B cell (primary cell): ENCODE results near the gene CEACAM1. TPM values are rescaled to one million over a fixed set of nuclear protein-coding genes. Genes with fewer than 3 reads are reported as not detected.

Experiments used
- ATAC-seq: fragments of 200-7000 bp; cut with Tn5 transposase; one replicate; pipeline ENCODE4 v1.10.0; 2021; ENCODE audit warnings: low read depth, mild to moderate bottlenecking, moderate number of reproducible peaks, moderate library complexity
- CTCF ChIA-PET: fragments of 350-600 bp; sonication (Branson Sonifier 250); formaldehyde crosslinking; loops from one replicate; lab custom pipeline; 2021; ENCODE audit warnings: antibody characterized with exemption, inconsistent platforms; lab: Charles Lee
- POLR2A ChIA-PET: fragments of 350-600 bp; sonication (Branson Sonifier 250); formaldehyde crosslinking; loops from one replicate; lab custom pipeline; 2021; ENCODE audit warnings: antibody characterized with exemption; lab: Charles Lee
- DNase-seq: peaks from one replicate; pipeline ENCODE4 v3.0.0; 2013
- H2AFZ ChIP-seq: 2 replicates; pipeline ENCODE4 v1.6.1; 2012; ENCODE audit warnings: mild to moderate bottlenecking, low read depth, low read length; ENCODE audit not compliant: insufficient read depth, poor library complexity, severe bottlenecking
- H3K27ac ChIP-seq, 2 donors: 1 replicate in 1 of 2; 2 replicates in 1 of 2; pipeline ENCODE4 v1.5.1; 2012 to 2013; ENCODE audit warnings: low read length in 2 of 2, mild to moderate bottlenecking in 2 of 2, moderate library complexity in 1 of 2
- H3K27me3 ChIP-seq, 4 experiments: fragments of 200-600 bp in 1 of 4; sonication (generic) in 1 of 4; replicated peaks in 1 of 4; 1 replicate in 2 of 4; 2 replicates in 2 of 4; pipeline versions ENCODE4 v1.6.1 to v1.7.0; 2013 to 2016; ENCODE audit warnings: low read length in 3 of 4, mild to moderate bottlenecking in 2 of 4, mixed read lengths in 1 of 4, moderate library complexity in 1 of 4; ENCODE audit not compliant: insufficient read depth in 4 of 4, control insufficient read depth in 3 of 4; ENCODE audit errors: control extremely low read depth in 1 of 4
- H3K36me3 ChIP-seq, 2 experiments: replicated peaks in 1 of 2; 1 replicate in 1 of 2; 2 replicates in 1 of 2; pipeline versions ENCODE4 v1.6.1 to v1.7.1; 2013; ENCODE audit warnings: low read length in 1 of 2; ENCODE audit not compliant: insufficient read depth in 2 of 2, control insufficient read depth in 1 of 2; ENCODE audit errors: control extremely low read depth in 1 of 2, extremely low read depth in 1 of 2
- H3K4me1 ChIP-seq, 2 donors: fragments of 200-600 bp in 1 of 2; sonication (generic) in 1 of 2; 1 replicate in 1 of 2; 2 replicates in 1 of 2; pipeline versions ENCODE4 v1.5.1 to v1.6.1; 2013 to 2017; ENCODE audit warnings: low read length in 2 of 2; ENCODE audit not compliant: control insufficient read depth in 2 of 2, insufficient read depth in 2 of 2
- H3K4me2 ChIP-seq: replicated peaks from 2 replicates; pipeline ENCODE3; 2012; ENCODE audit warnings: mild to moderate bottlenecking, low read depth, low read length; ENCODE audit not compliant: poor library complexity, severe bottlenecking
- H3K4me3 ChIP-seq, 5 experiments: fragments of 200-600 bp in 1 of 5; sonication (generic) in 1 of 5; 1 replicate in 3 of 5; 2 replicates in 2 of 5; pipeline versions ENCODE4 v1.5.1 to v1.7.0; 2011 to 2016; ENCODE audit warnings: low read length in 4 of 5, mild to moderate bottlenecking in 4 of 5, low read depth in 2 of 5, control low read depth in 1 of 5, moderate library complexity in 1 of 5; ENCODE audit not compliant: insufficient read depth in 1 of 5; ENCODE audit errors: control extremely low read depth in 1 of 5, extremely low read depth in 1 of 5
- H3K79me2 ChIP-seq: fragments of 200-600 bp; sonication (generic); one replicate; pipeline ENCODE4 v1.6.0; 2016; ENCODE audit warnings: low read length; ENCODE audit not compliant: control insufficient read depth, insufficient read depth
- H3K9ac ChIP-seq: fragments of 200-600 bp; sonication (generic); 2 replicates; pipeline ENCODE4 v1.6.1; 2017; ENCODE audit warnings: mild to moderate bottlenecking, low read length, moderate library complexity
- H3K9me3 ChIP-seq, 3 donors: one replicate each; pipeline versions ENCODE4 v1.6.1 to v1.7.1; 2013; ENCODE audit warnings: low read length in 2 of 3; ENCODE audit not compliant: control insufficient read depth in 2 of 3, insufficient read depth in 1 of 3; ENCODE audit errors: control extremely low read depth in 1 of 3
- H4K20me1 ChIP-seq: 2 replicates; pipeline ENCODE4 v1.6.0; 2012; ENCODE audit warnings: mild to moderate bottlenecking, low read length; ENCODE audit not compliant: insufficient read depth, control insufficient read depth, poor library complexity, severe bottlenecking
- H3K27ac Mint-ChIP-seq: one replicate; pipeline ENCODE4 v1.8.0; 2021; ENCODE audit warnings: mixed read lengths
- H3K27me3 Mint-ChIP-seq: one replicate; pipeline ENCODE4 v1.8.0; 2021; ENCODE audit warnings: mixed read lengths
- H3K4me1 Mint-ChIP-seq: one replicate; pipeline ENCODE4 v1.8.0; 2021; ENCODE audit warnings: mixed read lengths
- H3K4me3 Mint-ChIP-seq: one replicate; pipeline ENCODE4 v1.8.0; 2021; ENCODE audit warnings: mixed read lengths
- H3K9me3 Mint-ChIP-seq: one replicate; pipeline ENCODE4 v1.8.0; 2022; ENCODE audit warnings: mixed read lengths; ENCODE audit not compliant: insufficient read depth
- EZH2 ChIP-seq: IDR thresholded peaks from 2 replicates; pipeline ENCODE4 v1.6.1; 2012; ENCODE audit warnings: borderline replicate concordance, low read depth, mild to moderate bottlenecking, moderate library complexity, low read length; ENCODE audit not compliant: insufficient read depth, poor library complexity, severe bottlenecking
- WGBS: methylation state at CpG from one replicate; pipeline ENCODE4 v1.1.5; 2013; ENCODE audit warnings: missing lambda C conversion rate; ENCODE audit not compliant: insufficient coverage; 5-methylcytosine and 5-hydroxymethylcytosine counted together
- intact Hi-C: fragments of 100-400 bp; cut with micrococcal nuclease; formaldehyde crosslinking; loops from one replicate; pipeline ENCODE4 v1.10.0; 2022
- polyA plus RNA-seq: library from polyadenylated mRNA; depleted of rRNA; stranded (reverse); fragments of >200 nt; gene quantifications from 2 replicates; pipeline ENCODE4 v1.2.3, GENCODE V29; 2012
- total RNA-seq, 2 donors: library from RNA; stranded (reverse); fragments of 120-200 nt in 1 of 2; gene quantifications; 1 replicate in 1 of 2; 2 replicates in 1 of 2; pipeline versions ENCODE4 v1.2.3 to v1.2.4, GENCODE V29; 2013 to 2022
- TF ChIP-seq, protein P1 (sequence below): fragments of 200-600 bp; IDR thresholded peaks from one replicate; pipeline ENCODE4 v1.8.0; 2022; ENCODE audit warnings: antibody characterized with exemption, mild to moderate bottlenecking

CEACAM1 gene
- total and polyA plus RNA-seq, 2 donors (not counting 1 experiment from before 2014, with no cell fraction given), result 8.8 to 14.6 TPM

DNA sequence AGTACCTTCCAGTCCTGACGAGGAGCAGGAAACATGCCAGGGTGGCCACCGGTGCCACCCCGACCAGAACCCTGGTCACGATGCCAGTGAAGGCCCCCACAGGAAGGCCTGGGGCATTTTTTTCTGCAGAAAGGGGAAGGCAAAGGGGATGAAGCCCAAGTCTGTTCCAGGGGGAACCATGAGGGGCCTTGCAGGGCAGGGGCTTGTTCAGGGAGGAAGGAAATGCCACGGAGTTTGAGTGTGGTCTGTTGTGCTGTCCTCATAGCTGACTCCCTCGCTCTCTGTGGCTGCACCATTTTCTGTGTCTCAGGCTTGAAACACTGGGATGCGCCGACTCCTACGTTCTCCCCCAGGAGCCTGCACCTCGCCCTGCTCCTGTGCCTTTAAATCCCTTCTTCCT, 27.5 kb upstream of the CEACAM1 start:
- Histone ChIP-seq H3K27me3 (peaks cover 0 to 25% (median 0%) of the 10 kb centered on the region in 4 experiments), H3K9ac (no peak overlapping the region), H3K9me3 (peaks cover 0 to 12% (median 0%) of the 10 kb centered on the region in 3 donors), H3K36me3 (no peaks in the 10 kb centered on the region), H2AFZ (peak overlapping the region; percentile 28), H3K4me2 (peak overlapping the region; percentile 35), H3K4me3 (no peak overlapping the region), H3K4me1 (peaks cover 25 to 26% of the 10 kb centered on the region in 2 donors), H4K20me1 (no peaks in the 10 kb centered on the region), H3K79me2 (no peaks in the 10 kb centered on the region), H3K27ac (no peak overlapping the region)
- ChIA-PET POLR2A (no interaction called here), CTCF (interaction anchor here (1.1 to 1.3 kb wide), 2 partner anchors 10 to 27 kb away, joined by 3 to 5 read pairs; partner anchors contain the start of gene CEACAM1)
- Mint-ChIP-seq H3K4me3 (no peak overlapping the region), H3K4me1 (peaks cover 26% of the 10 kb centered on the region), H3K27ac (no peak overlapping the region), H3K9me3 (peaks cover 4% of the 10 kb centered on the region), H3K27me3 (peaks cover 45% of the 10 kb centered on the region)
- intact Hi-C loops, result no loop called here
- 12% methylated on average over 10 of the region's 10 CpGs for WGBS
- TF ChIP-seq, protein P1, sequence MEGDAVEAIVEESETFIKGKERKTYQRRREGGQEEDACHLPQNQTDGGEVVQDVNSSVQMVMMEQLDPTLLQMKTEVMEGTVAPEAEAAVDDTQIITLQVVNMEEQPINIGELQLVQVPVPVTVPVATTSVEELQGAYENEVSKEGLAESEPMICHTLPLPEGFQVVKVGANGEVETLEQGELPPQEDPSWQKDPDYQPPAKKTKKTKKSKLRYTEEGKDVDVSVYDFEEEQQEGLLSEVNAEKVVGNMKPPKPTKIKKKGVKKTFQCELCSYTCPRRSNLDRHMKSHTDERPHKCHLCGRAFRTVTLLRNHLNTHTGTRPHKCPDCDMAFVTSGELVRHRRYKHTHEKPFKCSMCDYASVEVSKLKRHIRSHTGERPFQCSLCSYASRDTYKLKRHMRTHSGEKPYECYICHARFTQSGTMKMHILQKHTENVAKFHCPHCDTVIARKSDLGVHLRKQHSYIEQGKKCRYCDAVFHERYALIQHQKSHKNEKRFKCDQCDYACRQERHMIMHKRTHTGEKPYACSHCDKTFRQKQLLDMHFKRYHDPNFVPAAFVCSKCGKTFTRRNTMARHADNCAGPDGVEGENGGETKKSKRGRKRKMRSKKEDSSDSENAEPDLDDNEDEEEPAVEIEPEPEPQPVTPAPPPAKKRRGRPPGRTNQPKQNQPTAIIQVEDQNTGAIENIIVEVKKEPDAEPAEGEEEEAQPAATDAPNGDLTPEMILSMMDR, result no peak
- TF ChIP-seq EZH2, result no peak
- no peak for ATAC-seq
- no peak for DNase-seq

DNA sequence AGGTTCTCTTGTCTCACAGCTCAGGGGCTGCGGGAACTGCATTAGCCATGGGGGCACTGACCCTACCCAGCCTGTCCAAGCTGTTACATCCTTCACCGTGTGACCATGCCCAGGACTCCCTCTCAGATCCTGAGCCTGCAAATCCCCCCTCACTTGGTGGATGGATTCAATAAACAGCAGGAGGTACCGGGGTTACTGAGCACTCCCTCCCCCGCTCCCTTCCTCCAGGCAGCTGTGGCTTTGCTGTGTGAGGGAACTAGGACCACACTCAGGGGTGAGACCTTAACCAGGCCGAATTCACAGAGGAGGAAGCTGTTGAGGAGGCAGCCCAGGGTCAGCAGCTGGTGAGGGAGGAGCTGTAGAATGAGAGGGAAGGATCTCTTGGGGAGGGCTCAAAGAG, 27.0 kb upstream of the CEACAM1 start:
- 39% methylated on average over 2 of the region's 5 CpGs for WGBS
- DNase-seq, result no peak
- Mint-ChIP-seq H3K9me3 (peaks cover 4% of the 10 kb centered on the region), H3K4me1 (peaks cover 26% of the 10 kb centered on the region), H3K27ac (no peak overlapping the region), H3K4me3 (no peak overlapping the region), H3K27me3 (peaks cover 42% of the 10 kb centered on the region)
- Histone ChIP-seq H3K27ac (no peak overlapping the region), H3K27me3 (peaks cover 0 to 25% (median 0%) of the 10 kb centered on the region in 4 experiments), H3K9me3 (peaks cover 0 to 17% (median 0%) of the 10 kb centered on the region in 3 donors), H3K4me1 (peaks cover 25 to 26% of the 10 kb centered on the region in 2 donors), H3K4me2 (peak overlapping the region; percentile 35), H3K79me2 (no peaks in the 10 kb centered on the region), H4K20me1 (no peaks in the 10 kb centered on the region), H3K36me3 (no peaks in the 10 kb centered on the region), H2AFZ (peak overlapping the region; percentile 28), H3K9ac (no peak overlapping the region), H3K4me3 (no peak overlapping the region)
- ATAC-seq, result no peak
- intact Hi-C loops, result no loop called here
- ChIA-PET POLR2A (no interaction called here), CTCF (interaction anchor here (1.1 to 1.3 kb wide), 2 partner anchors 10 to 26 kb away, joined by 3 to 5 read pairs; partner anchors contain the start of gene CEACAM1)
- TF ChIP-seq, protein P1, result no peak
- no peak for TF ChIP-seq EZH2
